HCT116 (cell line): ENCODE data around the gene CDC42BPA. TPM values are rescaled to one million over a fixed set of nuclear protein-coding genes. Genes with fewer than 3 reads are reported as not detected.
"Not testable (repeated sequence)": the region's sequence is repeated elsewhere in the genome, so short reads cannot be mapped to it uniquely, and the experiment has no call there.

Source experiments
- ATAC-seq: fragments of 200-7000 bp; cut with Tn5 transposase; 2 replicates; pipeline ENCODE4 v1.9.1; 2020; ENCODE audit warnings: mild to moderate bottlenecking, moderate library complexity
- BruUV-seq: library from RNA; stranded (reverse); fragments of 400-500 nt; replicated peaks from 2 replicates; lab custom pipeline; 2021; lab: Mats Ljungman, UMichigan
- CTCF ChIA-PET: fragments of 300-600 bp; sonication (Branson Sonifier 250); formaldehyde crosslinking; loops from one replicate; lab custom pipeline; 2021; ENCODE audit warnings: antibody characterized with exemption; lab: Charles Lee
- POLR2A ChIA-PET: fragments of 300-600, 350-600 bp; sonication (Branson Sonifier 250); formaldehyde crosslinking; loops from one replicate; lab custom pipeline; 2021; ENCODE audit warnings: antibody characterized with exemption; lab: Charles Lee
- RAD21 ChIA-PET, 2 experiments: fragments of 300-600 bp; sonication (Branson Sonifier 250); formaldehyde crosslinking; loops; one replicate each; lab custom pipeline; 2023; ENCODE audit warnings: low total read pairs in 2 of 2; ENCODE audit not compliant: uncharacterized antibody in 2 of 2, unreplicated experiment in 2 of 2, low non-redundant PET in 1 of 2; lab: Charles Lee
- DNase-seq: peaks from one replicate; pipeline ENCODE4 v3.0.0-alpha.2; 2010; ENCODE audit warnings: low read depth, low spot score
- H2AFZ ChIP-seq: fragments of 200-600 bp; shearing (Covaris generic), sonication (generic); 2 replicates; pipeline ENCODE4 v1.6.1; 2017; ENCODE audit warnings: low read depth, mixed run types, mixed read lengths, antibody characterized with exemption, low read length; ENCODE audit not compliant: poor library complexity, severe bottlenecking
- H3K27ac ChIP-seq: 2 replicates; pipeline ENCODE4 v1.5.1; 2012; ENCODE audit warnings: low read depth, low read length
- H3K27me3 ChIP-seq: fragments of 200-600 bp; sonication (generic); 2 replicates; pipeline ENCODE4 v1.6.1; 2016; ENCODE audit warnings: mixed run types, low read length, mixed read lengths; ENCODE audit not compliant: insufficient read depth
- H3K36me3 ChIP-seq, 2 experiments: fragments of 200-500 bp in 1 of 2; fragments of 200-600 bp in 1 of 2; sonication (Bioruptor generic) in 1 of 2; sonication (generic) in 1 of 2; 2 replicates each; pipeline versions ENCODE4 v1.5.1 to v1.6.1; 2014 to 2016; ENCODE audit warnings: low read length in 2 of 2, inconsistent platforms in 1 of 2, mixed read lengths in 1 of 2, mixed run types in 1 of 2; ENCODE audit not compliant: insufficient read depth in 2 of 2, control insufficient read depth in 1 of 2
- H3K4me1 ChIP-seq, 2 experiments: fragments of 200-600 bp in 1 of 2; sonication (generic) in 1 of 2; 2 replicates each; pipeline versions ENCODE4 v1.5.1 to v1.6.1; 2012 to 2017; ENCODE audit warnings: low read length in 2 of 2, inconsistent platforms in 1 of 2, mild to moderate bottlenecking in 1 of 2, mixed read lengths in 1 of 2, mixed run types in 1 of 2, moderate library complexity in 1 of 2; ENCODE audit not compliant: insufficient read depth in 2 of 2, control insufficient read depth in 1 of 2
- H3K4me2 ChIP-seq: fragments of 200-600 bp; sonication (generic); 2 replicates; pipeline ENCODE4 v1.6.1; 2017; ENCODE audit warnings: mixed run types, low read length, mixed read lengths
- H3K4me3 ChIP-seq, 2 experiments: fragments of 200-600 bp in 1 of 2; sonication (generic) in 1 of 2; replicated peaks in 1 of 2; 2 replicates each; pipeline ENCODE4 v1.5.1; 2011 to 2016; ENCODE audit warnings: low read length in 2 of 2, control low read depth in 1 of 2, low read depth in 1 of 2, mild to moderate bottlenecking in 1 of 2, mixed read lengths in 1 of 2, mixed run types in 1 of 2
- H3K79me2 ChIP-seq: fragments of 200-600 bp; sonication (generic); 2 replicates; pipeline ENCODE4 v1.6.1; 2017; ENCODE audit warnings: mild to moderate bottlenecking, mixed run types, low read length, moderate library complexity, mixed read lengths; ENCODE audit not compliant: insufficient read depth
- H3K9ac ChIP-seq: fragments of 200-600 bp; sonication (generic); 2 replicates; pipeline ENCODE4 v1.6.1; 2016; ENCODE audit warnings: low read length, mixed read lengths
- H3K9me2 ChIP-seq: fragments of 200-600 bp; sonication (generic), shearing (Covaris generic); 2 replicates; pipeline ENCODE4 v1.6.1; 2017; ENCODE audit warnings: mixed run types, mild to moderate bottlenecking, moderate library complexity; ENCODE audit not compliant: insufficient read depth
- H3K9me3 ChIP-seq, 2 experiments: fragments of 200-500 bp in 1 of 2; fragments of 200-600 bp in 1 of 2; sonication (Bioruptor generic) in 1 of 2; sonication (generic) in 1 of 2; 2 replicates each; pipeline ENCODE4 v1.6.1; 2014 to 2017; ENCODE audit warnings: low read length in 2 of 2, mixed read lengths in 2 of 2, inconsistent platforms in 1 of 2, low read depth in 1 of 2, mild to moderate bottlenecking in 1 of 2, mixed run types in 1 of 2, moderate library complexity in 1 of 2; ENCODE audit not compliant: control insufficient read depth in 1 of 2, insufficient read depth in 1 of 2
- H4K20me1 ChIP-seq: fragments of 200-600 bp; sonication (generic), shearing (Covaris generic); 2 replicates; pipeline ENCODE4 v1.6.1; 2017; ENCODE audit warnings: mixed run types, mild to moderate bottlenecking, moderate library complexity; ENCODE audit not compliant: insufficient read depth
- EZH2 ChIP-seq: fragments of 200-600 bp; sonication (generic); IDR thresholded peaks from 2 replicates; pipeline ENCODE4 v1.6.1; 2017; ENCODE audit warnings: antibody characterized with exemption, mixed run types
- FOSL1 ChIP-seq: IDR thresholded peaks from 2 replicates; pipeline ENCODE4 v1.6.1; 2012; ENCODE audit warnings: low read depth
- JUND ChIP-seq: IDR thresholded peaks from 2 replicates; pipeline ENCODE4 v1.6.1; 2012
- POLR2AphosphoS5 ChIP-seq: IDR thresholded peaks from 2 replicates; pipeline ENCODE4 v1.6.1; 2011; ENCODE audit warnings: mild to moderate bottlenecking, low read depth, low read length, moderate library complexity
- REST ChIP-seq: IDR thresholded peaks from 2 replicates; pipeline ENCODE4 v1.6.1; 2012; ENCODE audit warnings: low read depth
- SIN3A ChIP-seq: IDR thresholded peaks from 2 replicates; pipeline ENCODE4 v1.6.1; 2012; ENCODE audit warnings: low read depth
- YY1 ChIP-seq: IDR thresholded peaks from 2 replicates; pipeline ENCODE4 v1.6.1; 2011; ENCODE audit warnings: low read length, low read depth, moderate library complexity, mild to moderate bottlenecking; ENCODE audit not compliant: insufficient replicate concordance; ENCODE audit errors: extremely low read depth
- ZBTB33 ChIP-seq: IDR thresholded peaks from 2 replicates; pipeline ENCODE4 v1.6.1; 2011; ENCODE audit warnings: mild to moderate bottlenecking, low read length, moderate library complexity; ENCODE audit not compliant: insufficient replicate concordance; ENCODE audit errors: extremely low read depth
- ZFX ChIP-seq: fragments of 450-650 bp; IDR thresholded peaks from 2 replicates; pipeline ENCODE4 v1.6.1; 2017
- ZNF274 ChIP-seq: fragments of 200-500 bp; sonication (Bioruptor generic); IDR thresholded peaks from 2 replicates; pipeline ENCODE4 v1.6.1; 2014; ENCODE audit warnings: mild to moderate bottlenecking, low read depth, low read length, inconsistent platforms
- intact Hi-C: fragments of 100-400 bp; cut with micrococcal nuclease; formaldehyde crosslinking; loops from 2 replicates; pipeline ENCODE4 v1.10.0; 2022
- total RNA-seq: library from RNA; stranded (reverse); gene quantifications from one replicate; pipeline ENCODE4 v1.2.1, GENCODE V29; 2021; ENCODE audit not compliant: unreplicated experiment

The CDC42BPA gene
- total RNA-seq, 1 experiment from 2014 or later = 44.0 TPM

- no peak for TF ChIP-seq REST
- no peak for TF ChIP-seq EZH2
Measured at GRCh38 chr1:227234998-227235405, 83.3 kb downstream of the CDC42BPA start (continued).

- H3K4me3 ChIP-seq, H2AFZ ChIP-seq, CTCF ChIA-PET, H3K9me2 ChIP-seq, H4K20me1 ChIP-seq, ATAC-seq, H3K9me3 ChIP-seq, DNase-seq, H3K9ac ChIP-seq, BruUV-seq, intact Hi-C loops, H3K27me3 ChIP-seq, H3K36me3 ChIP-seq, POLR2A ChIA-PET, RAD21 ChIA-PET, H3K27ac ChIP-seq, H3K4me2 ChIP-seq: not testable (repeated sequence)
- peaks cover 0 to 17% of the 10 kb centered on the region in 2 experiments; a peak in 2 of 4 replicates for H3K4me1 ChIP-seq
- peaks cover 63% of the 10 kb centered on the region for H3K79me2 ChIP-seq
Measured at GRCh38 chr1:227231128-227231527, 87.2 kb downstream of the CDC42BPA start.

- Histone ChIP-seq H3K79me2 (peaks cover 59% of the 10 kb centered on the region), H3K4me1 (peaks cover 0 to 18% of the 10 kb centered on the region in 2 experiments; a peak in 2 of 4 replicates)
Measured at GRCh38 chr1:227228201-227228600, 90.1 kb downstream of the CDC42BPA start.

More at GRCh38 chr1:227228201-227228600, 90.1 kb downstream of the CDC42BPA start:
- POLR2A ChIA-PET = no interaction called here
- Histone ChIP-seq H3K27ac (no peak overlapping the region), H2AFZ (no peak overlapping the region), H4K20me1 (no peaks in the 10 kb centered on the region), H3K9me2 (no peaks in the 10 kb centered on the region), H3K9ac (no peak overlapping the region), H3K36me3 (no peaks in the 10 kb centered on the region), H3K9me3 (no peaks in the 10 kb centered on the region), H3K27me3 (no peaks in the 10 kb centered on the region), H3K4me2 (no peak overlapping the region), H3K4me3 (no peak overlapping the region)
- BruUV-seq = no TSS peak
- TF ChIP-seq JUND = no peak
- TF ChIP-seq ZBTB33 = no peak
- TF ChIP-seq YY1 = no peak
- TF ChIP-seq SIN3A = no peak
- no peak for TF ChIP-seq ZNF274
- no peak for TF ChIP-seq FOSL1
- no peak for TF ChIP-seq EZH2
- no peak for TF ChIP-seq POLR2AphosphoS5
- no peak for TF ChIP-seq ZFX
- CTCF ChIA-PET = no interaction called here
- DNase-seq = no peak
- intact Hi-C loops = no loop called here
- ATAC-seq = no peak
- RAD21 ChIA-PET = no interaction called here
